Measurements from ENCODE around the gene ZNF747.

The ZNF747 gene

GRCh38 chr16:30499284-30499683 is 35.4 kb downstream of the ZNF747 start:
- TF ChIP-seq CSRNP3 (CRISPR knock-in tag; IDR thresholded peaks at IDR 0.05) = no peak
- TF ChIP-seq, protein P1, sequence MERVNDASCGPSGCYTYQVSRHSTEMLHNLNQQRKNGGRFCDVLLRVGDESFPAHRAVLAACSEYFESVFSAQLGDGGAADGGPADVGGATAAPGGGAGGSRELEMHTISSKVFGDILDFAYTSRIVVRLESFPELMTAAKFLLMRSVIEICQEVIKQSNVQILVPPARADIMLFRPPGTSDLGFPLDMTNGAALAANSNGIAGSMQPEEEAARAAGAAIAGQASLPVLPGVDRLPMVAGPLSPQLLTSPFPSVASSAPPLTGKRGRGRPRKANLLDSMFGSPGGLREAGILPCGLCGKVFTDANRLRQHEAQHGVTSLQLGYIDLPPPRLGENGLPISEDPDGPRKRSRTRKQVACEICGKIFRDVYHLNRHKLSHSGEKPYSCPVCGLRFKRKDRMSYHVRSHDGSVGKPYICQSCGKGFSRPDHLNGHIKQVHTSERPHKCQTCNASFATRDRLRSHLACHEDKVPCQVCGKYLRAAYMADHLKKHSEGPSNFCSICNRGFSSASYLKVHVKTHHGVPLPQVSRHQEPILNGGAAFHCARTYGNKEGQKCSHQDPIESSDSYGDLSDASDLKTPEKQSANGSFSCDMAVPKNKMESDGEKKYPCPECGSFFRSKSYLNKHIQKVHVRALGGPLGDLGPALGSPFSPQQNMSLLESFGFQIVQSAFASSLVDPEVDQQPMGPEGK (CRISPR knock-in tag; IDR thresholded peaks at IDR 0.05; ENCODE audit: borderline replicate concordance) = no peak
- TF ChIP-seq OSR1 (CRISPR knock-in tag; IDR thresholded peaks at IDR 0.05) = no peak
- ATAC-seq = no peak

DNA sequence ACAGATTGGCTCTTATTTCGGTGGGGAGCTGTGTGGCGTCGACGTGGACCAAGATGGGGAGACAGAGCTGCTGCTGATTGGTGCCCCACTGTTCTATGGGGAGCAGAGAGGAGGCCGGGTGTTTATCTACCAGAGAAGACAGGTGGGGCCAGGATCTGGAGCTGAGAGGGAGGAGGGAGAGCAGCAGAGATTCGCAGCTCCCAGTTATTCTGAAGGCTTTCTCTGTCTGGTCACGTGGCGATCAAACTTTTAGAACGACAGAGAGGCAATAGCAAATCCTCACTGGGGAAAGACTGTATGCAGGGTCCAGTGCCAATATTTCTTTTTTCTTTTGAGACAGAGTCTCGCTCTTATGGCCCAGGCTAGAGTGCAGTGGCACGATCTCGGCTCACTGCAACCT is 39.9 kb downstream of the ZNF747 start:
- TF ChIP-seq, protein P2, sequence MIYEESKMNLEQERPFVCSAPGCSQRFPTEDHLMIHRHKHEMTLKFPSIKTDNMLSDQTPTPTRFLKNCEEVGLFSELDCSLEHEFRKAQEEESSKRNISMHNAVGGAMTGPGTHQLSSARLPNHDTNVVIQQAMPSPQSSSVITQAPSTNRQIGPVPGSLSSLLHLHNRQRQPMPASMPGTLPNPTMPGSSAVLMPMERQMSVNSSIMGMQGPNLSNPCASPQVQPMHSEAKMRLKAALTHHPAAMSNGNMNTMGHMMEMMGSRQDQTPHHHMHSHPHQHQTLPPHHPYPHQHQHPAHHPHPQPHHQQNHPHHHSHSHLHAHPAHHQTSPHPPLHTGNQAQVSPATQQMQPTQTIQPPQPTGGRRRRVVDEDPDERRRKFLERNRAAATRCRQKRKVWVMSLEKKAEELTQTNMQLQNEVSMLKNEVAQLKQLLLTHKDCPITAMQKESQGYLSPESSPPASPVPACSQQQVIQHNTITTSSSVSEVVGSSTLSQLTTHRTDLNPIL (CRISPR knock-in tag; IDR thresholded peaks at IDR 0.05; ENCODE audit: low read depth) = no peak
- TF ChIP-seq OSR1 (CRISPR knock-in tag; IDR thresholded peaks at IDR 0.05) (no peak), ISL1 (CRISPR knock-in tag; IDR thresholded peaks at IDR 0.05) (no peak), PPARA (CRISPR knock-in tag; IDR thresholded peaks at IDR 0.05; ENCODE audit: borderline replicate concordance) (no peak), ARNTL (CRISPR knock-in tag; IDR thresholded peaks at IDR 0.05; ENCODE audit: borderline replicate concordance, low read depth) (no peak), ZC3H10 (CRISPR knock-in tag; IDR thresholded peaks at IDR 0.05) (no peak), CSRNP3 (CRISPR knock-in tag; IDR thresholded peaks at IDR 0.05) (no peak)
- TF ChIP-seq, protein P3, sequence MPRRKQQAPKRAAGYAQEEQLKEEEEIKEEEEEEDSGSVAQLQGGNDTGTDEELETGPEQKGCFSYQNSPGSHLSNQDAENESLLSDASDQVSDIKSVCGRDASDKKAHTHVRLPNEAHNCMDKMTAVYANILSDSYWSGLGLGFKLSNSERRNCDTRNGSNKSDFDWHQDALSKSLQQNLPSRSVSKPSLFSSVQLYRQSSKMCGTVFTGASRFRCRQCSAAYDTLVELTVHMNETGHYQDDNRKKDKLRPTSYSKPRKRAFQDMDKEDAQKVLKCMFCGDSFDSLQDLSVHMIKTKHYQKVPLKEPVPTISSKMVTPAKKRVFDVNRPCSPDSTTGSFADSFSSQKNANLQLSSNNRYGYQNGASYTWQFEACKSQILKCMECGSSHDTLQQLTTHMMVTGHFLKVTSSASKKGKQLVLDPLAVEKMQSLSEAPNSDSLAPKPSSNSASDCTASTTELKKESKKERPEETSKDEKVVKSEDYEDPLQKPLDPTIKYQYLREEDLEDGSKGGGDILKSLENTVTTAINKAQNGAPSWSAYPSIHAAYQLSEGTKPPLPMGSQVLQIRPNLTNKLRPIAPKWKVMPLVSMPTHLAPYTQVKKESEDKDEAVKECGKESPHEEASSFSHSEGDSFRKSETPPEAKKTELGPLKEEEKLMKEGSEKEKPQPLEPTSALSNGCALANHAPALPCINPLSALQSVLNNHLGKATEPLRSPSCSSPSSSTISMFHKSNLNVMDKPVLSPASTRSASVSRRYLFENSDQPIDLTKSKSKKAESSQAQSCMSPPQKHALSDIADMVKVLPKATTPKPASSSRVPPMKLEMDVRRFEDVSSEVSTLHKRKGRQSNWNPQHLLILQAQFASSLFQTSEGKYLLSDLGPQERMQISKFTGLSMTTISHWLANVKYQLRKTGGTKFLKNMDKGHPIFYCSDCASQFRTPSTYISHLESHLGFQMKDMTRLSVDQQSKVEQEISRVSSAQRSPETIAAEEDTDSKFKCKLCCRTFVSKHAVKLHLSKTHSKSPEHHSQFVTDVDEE (CRISPR knock-in tag; IDR thresholded peaks at IDR 0.05) = no peak
- no peak for ATAC-seq

- no peak for ATAC-seq
Observed at GRCh38 chr16:30493941-30494488, 40.6 kb downstream of the ZNF747 start.

DNA sequence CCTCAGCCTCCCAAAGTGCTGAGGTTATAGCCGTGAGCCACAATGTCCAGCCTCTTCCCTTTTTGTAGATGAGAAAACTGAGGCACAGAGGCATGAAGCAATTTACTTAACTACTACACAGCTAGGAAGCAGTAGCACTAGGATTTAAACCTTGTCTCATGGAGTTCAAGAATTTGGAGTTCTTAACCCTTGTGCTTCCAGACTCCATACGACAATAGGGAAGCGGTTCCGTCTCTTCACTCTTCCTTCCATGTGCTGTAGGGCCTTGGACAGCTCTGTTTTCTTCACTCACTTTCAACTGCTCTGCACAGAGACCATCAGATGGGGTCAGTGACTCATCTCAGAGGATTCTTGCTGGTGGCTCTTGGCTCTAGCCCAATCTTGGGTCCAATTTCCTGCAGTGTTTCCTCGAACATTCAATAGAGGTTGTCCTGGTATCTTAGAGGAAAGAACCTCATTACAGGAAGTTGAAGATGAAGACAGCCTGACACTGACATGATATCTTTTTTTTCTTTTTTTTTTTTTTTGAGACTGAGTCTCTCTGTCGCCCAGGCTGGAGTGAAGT is 42.8 kb downstream of the ZNF747 start:
- peak; percentile 89 for ATAC-seq
- TF ChIP-seq SNAI2 (CRISPR knock-in tag; IDR thresholded peaks at IDR 0.05) (no peak), ZC3H10 (CRISPR knock-in tag; IDR thresholded peaks at IDR 0.05) (no peak), ZNF565 (CRISPR knock-in tag; conservative IDR thresholded peaks at IDR 0.05; ENCODE audit: low read depth) (no peak), TOX (CRISPR knock-in tag; IDR thresholded peaks at IDR 0.05; ENCODE audit: borderline replicate concordance) (no peak), ZNF70 (CRISPR knock-in tag; IDR thresholded peaks at IDR 0.05) (no peak), ESRRG (CRISPR knock-in tag; IDR thresholded peaks at IDR 0.05) (no peak), ZFP30 (CRISPR knock-in tag; IDR thresholded peaks at IDR 0.05) (no peak), CSDC2 (CRISPR knock-in tag; IDR thresholded peaks at IDR 0.05) (no peak), GLIS3 (CRISPR knock-in tag; IDR thresholded peaks at IDR 0.05) (no peak)
- TF ChIP-seq, protein P1 (CRISPR knock-in tag; IDR thresholded peaks at IDR 0.05; ENCODE audit: borderline replicate concordance) = no peak
- TF ChIP-seq, protein P2 (CRISPR knock-in tag; IDR thresholded peaks at IDR 0.05; ENCODE audit: low read depth) = no peak

More at GRCh38 chr16:30493941-30494488, 40.6 kb downstream of the ZNF747 start:
- no peak for TF ChIP-seq OSR1 (CRISPR knock-in tag; IDR thresholded peaks at IDR 0.05)
- TF ChIP-seq ZC3H10 (CRISPR knock-in tag; IDR thresholded peaks at IDR 0.05) = no peak
- no peak for TF ChIP-seq CSRNP3 (CRISPR knock-in tag; IDR thresholded peaks at IDR 0.05)
- no peak for TF ChIP-seq ISL1 (CRISPR knock-in tag; IDR thresholded peaks at IDR 0.05)
- TF ChIP-seq ZFP30 (CRISPR knock-in tag; IDR thresholded peaks at IDR 0.05) = no peak

All from SK-N-SH treated with all-trans-retinoic acid at 6 μM for 48 hours (cell line).